Natural killer cell treated with Interleukin-12 subunit alpha and Interleukin-12 subunit beta and Interleukin-15 and Interleukin-18, amount 100 ng/mL, for 72 hours (primary cell): ENCODE data around the gene MPPE1. TPM values are rescaled to one million over a fixed set of nuclear protein-coding genes. Genes with fewer than 3 reads are reported as not detected.
"Not testable (repeated sequence)": the region's sequence is repeated elsewhere in the genome, so short reads cannot be mapped to it uniquely, and the experiment has no call there.

Source experiments
- ATAC-seq, 2 donors: fragments of 150-1000 bp; cut with Tn5 transposase in 1 of 2; sonication (Bioruptor Pico), chemical (Tn5 transposase) in 1 of 2; 2 replicates each; pipeline ENCODE4 v1.10.0; 2021
- DNase-seq: peaks from one replicate; pipeline ENCODE4 v3.0.0; 2022; ENCODE audit warnings: low spot score
- H3K27ac Mint-ChIP-seq, 2 donors: 1 replicate in 1 of 2; 2 replicates in 1 of 2; pipeline ENCODE4 v1.8.0; 2022; ENCODE audit warnings: mixed read lengths in 2 of 2, mild to moderate bottlenecking in 1 of 2, moderate library complexity in 1 of 2
- H3K27me3 Mint-ChIP-seq, 2 donors: 1 replicate in 1 of 2; 2 replicates in 1 of 2; pipeline ENCODE4 v1.8.0; 2022; ENCODE audit warnings: mixed read lengths in 2 of 2
- H3K36me3 Mint-ChIP-seq: one replicate; pipeline ENCODE4 v1.8.0; 2022; ENCODE audit warnings: mixed read lengths
- H3K4me1 Mint-ChIP-seq, 2 donors: 1 replicate in 1 of 2; 2 replicates in 1 of 2; pipeline ENCODE4 v1.8.0; 2022; ENCODE audit warnings: low read depth in 2 of 2, mixed read lengths in 2 of 2, mild to moderate bottlenecking in 1 of 2
- H3K4me3 Mint-ChIP-seq: one replicate; pipeline ENCODE4 v1.8.0; 2022; ENCODE audit warnings: mixed read lengths
- H3K9me3 Mint-ChIP-seq: 2 replicates; pipeline ENCODE4 v1.8.0; 2022; ENCODE audit warnings: mixed read lengths
- total RNA-seq, 2 donors: library from RNA; stranded (reverse); gene quantifications; one replicate each; pipeline ENCODE4 v1.2.3, GENCODE V29; 2022

Gene MPPE1
- total RNA-seq, 2 donors from 2014 or later: 45.5 to 54.7 TPM

DNA sequence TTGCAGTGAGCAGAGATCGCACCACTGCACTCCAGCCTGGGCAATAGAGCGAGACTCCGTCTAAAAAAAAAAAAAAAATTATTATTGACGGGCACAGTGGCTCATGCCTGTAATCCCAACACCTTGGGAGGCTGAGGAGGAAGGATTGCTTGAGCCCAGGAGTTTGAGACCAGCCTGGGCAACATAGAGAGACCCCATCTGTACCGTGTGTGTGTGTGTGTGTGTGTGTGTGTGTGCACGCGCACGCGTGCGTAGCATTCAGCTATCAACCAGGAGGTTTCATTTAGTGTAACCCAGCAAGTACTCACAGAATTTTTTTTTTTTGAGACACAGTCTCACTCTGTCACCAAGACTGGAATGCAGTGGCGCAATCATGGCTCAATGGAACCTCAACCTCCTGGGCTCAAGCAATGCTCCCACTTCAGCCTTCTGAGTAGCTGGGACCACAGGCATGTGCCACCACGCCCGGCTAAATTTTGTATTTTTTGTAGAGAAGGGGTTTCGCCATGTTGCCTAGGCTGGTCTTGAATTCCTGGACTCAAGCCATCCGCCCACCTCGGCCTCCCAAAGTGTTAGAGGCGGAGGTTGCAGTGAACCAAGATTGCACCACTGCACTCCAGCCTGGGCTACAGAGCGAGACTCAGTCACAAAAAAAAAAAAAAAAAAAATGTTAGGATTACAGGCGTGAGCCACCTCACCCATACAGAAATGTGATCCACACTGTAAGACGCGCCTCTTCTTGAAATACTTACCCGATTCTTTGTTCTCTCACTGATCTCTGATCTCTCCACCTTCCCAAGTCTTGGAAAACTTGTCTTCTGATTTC lies 37.9 kb upstream of the MPPE1 start:
- H3K9me3 Mint-ChIP-seq, ATAC-seq, DNase-seq, H3K36me3 Mint-ChIP-seq, H3K27me3 Mint-ChIP-seq: not testable (repeated sequence)
- peak overlapping the region; percentile 72 to 92 for H3K27ac Mint-ChIP-seq
- H3K4me1 Mint-ChIP-seq: peaks cover 10 to 22% of the 10 kb centered on the region in 2 donors
- H3K4me3 Mint-ChIP-seq: peak overlapping the region; percentile 38

DNA sequence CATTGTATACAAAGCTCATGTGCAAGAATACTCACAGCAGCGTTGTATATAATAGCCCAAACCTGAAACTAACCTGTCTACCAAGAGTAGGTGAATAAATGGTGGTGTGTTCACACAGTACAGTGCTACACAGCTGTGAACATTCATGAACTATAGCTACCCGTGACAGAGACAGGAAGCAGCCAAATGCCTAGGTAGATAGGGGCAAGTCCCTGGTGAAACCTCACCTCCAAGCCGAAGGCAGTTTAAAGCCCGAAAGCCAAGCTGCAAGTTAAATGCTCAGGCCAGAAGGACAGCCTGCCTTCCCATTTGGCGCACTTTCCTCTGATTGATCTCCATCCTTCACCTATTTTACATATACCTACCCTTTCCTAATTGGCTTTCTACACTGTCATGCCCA lies 36.7 kb upstream of the MPPE1 start:
- no peaks in the 10 kb centered on the region for H3K27me3 Mint-ChIP-seq
- peaks cover 10 to 22% of the 10 kb centered on the region in 2 donors for H3K4me1 Mint-ChIP-seq
- no peaks in the 10 kb centered on the region for H3K36me3 Mint-ChIP-seq
- ATAC-seq (no peak), DNase-seq (no peak)
- no peak overlapping the region for H3K4me3 Mint-ChIP-seq
- H3K27ac Mint-ChIP-seq: no peak overlapping the region
- no peaks in the 10 kb centered on the region for H3K9me3 Mint-ChIP-seq

DNA sequence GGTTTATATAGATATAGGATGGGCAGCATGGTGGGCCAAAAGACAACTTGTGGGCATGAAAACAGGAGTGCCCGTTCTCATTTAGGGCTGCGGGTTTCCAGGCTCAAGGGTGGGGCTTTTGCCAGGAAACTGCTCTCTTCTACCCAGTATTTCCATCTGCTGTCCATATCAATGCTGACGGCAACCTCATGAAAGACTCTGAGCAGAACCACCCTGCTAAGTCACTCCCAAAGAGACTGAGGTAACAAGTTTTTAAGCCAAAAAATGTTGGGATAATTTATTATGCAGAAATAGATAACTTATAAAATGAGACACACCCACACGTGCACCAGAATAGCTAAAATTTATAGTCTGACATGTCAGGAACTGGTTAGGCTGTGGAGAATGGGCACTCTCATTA lies 36.1 kb upstream of the MPPE1 start:
- H3K4me1 Mint-ChIP-seq: peaks cover 10 to 22% of the 10 kb centered on the region in 2 donors
- H3K4me3 Mint-ChIP-seq: no peak overlapping the region
- no peak for DNase-seq
- no peak for ATAC-seq
- H3K27me3 Mint-ChIP-seq: no peaks in the 10 kb centered on the region
- no peaks in the 10 kb centered on the region for H3K9me3 Mint-ChIP-seq
- no peak overlapping the region for H3K27ac Mint-ChIP-seq
- no peaks in the 10 kb centered on the region for H3K36me3 Mint-ChIP-seq

DNA sequence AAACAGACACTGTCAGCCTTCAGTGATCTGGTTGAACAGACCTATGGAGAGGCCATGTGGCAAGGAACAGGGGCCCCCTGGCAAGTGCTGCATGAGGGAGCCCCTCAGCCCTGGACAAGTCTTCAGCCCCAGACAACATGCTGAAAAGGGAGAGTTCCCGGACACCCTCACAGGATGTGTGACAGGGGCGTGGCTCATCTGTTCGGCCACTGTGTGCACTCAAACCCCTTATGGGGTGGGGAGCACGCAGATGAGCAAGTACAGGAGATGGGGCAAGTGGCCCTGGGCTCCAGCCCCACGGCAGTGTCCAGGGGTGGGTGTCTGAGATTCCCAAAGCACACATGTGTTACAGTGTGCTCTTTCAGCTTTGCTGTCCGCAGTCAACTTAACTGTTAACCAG lies 35.4 kb upstream of the MPPE1 start:
- H3K4me3 Mint-ChIP-seq: no peak overlapping the region
- DNase-seq: no peak
- H3K27me3 Mint-ChIP-seq: no peaks in the 10 kb centered on the region
- H3K27ac Mint-ChIP-seq: no peak overlapping the region
- peaks cover 10 to 22% of the 10 kb centered on the region in 2 donors for H3K4me1 Mint-ChIP-seq
- ATAC-seq: no peak
- H3K36me3 Mint-ChIP-seq: no peaks in the 10 kb centered on the region
- no peaks in the 10 kb centered on the region for H3K9me3 Mint-ChIP-seq

DNA sequence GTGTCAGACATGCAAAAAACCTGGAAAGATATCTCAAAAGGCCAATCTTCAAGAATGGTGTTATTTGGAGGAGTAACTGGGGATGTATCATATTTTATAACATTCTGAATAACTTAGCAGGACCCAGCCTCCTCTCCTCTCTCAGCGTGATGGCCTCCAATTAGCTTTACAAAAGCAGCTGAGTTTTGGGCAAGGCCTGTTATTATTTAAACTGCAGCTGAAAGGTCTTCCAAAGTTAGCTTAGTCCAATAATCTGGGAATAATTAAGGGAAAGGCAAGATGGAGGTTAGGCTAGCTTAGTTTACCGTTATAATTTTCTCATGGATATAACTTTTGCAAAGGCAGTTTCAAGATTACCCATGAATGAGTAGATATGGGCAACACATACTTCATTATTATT lies 32.8 kb upstream of the MPPE1 start:
- DNase-seq (no peak), ATAC-seq (no peak)
- Mint-ChIP-seq H3K4me1 (peaks cover 0 to 11% of the 10 kb centered on the region in 2 donors), H3K4me3 (no peak overlapping the region), H3K36me3 (no peaks in the 10 kb centered on the region), H3K27ac (no peak overlapping the region), H3K27me3 (no peaks in the 10 kb centered on the region), H3K9me3 (no peaks in the 10 kb centered on the region)

DNA sequence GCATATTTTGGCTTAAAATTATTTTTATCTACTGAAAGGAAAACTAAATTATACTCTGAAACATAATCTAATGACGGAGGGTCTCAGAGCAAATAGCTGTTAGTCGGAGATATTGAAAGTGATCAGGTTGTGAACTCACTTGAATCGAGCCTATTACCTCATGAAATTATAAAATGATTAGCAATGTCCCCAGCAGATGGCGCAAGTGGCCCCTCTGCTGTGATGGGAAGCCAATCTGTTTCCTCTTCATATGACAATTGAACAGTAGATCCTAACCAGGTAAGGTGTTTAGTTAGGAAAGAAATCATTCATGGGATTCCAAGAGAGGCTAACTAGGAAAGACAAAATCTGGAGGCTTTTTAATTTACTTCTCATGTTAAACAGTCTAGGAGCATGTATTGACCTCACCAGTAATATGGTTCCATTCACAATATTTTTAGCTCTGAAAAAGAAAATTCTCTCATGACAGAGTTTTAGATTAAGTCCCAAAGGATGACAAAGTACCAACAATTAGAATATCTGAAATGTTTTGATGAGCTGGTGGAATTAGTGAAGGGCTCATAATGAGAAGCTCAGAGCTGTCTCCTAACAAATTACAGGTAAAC lies 29.9 kb upstream of the MPPE1 start:
- no peaks in the 10 kb centered on the region for H3K4me1 Mint-ChIP-seq
- no peaks in the 10 kb centered on the region for H3K9me3 Mint-ChIP-seq

GRCh38 chr18:11932393-11932792 lies 24.3 kb upstream of the MPPE1 start:
- H3K27ac Mint-ChIP-seq: no peak overlapping the region
- no peak overlapping the region for H3K4me3 Mint-ChIP-seq
- no peaks in the 10 kb centered on the region for H3K36me3 Mint-ChIP-seq
- H3K27me3 Mint-ChIP-seq: no peaks in the 10 kb centered on the region
- H3K4me1 Mint-ChIP-seq: no peaks in the 10 kb centered on the region
- DNase-seq: no peak
- no peaks in the 10 kb centered on the region for H3K9me3 Mint-ChIP-seq
- ATAC-seq: no peak

More for the DNA sequence above, 29.9 kb upstream of the MPPE1 start:
- Mint-ChIP-seq H3K36me3 (no peaks in the 10 kb centered on the region), H3K27ac (no peak overlapping the region), H3K27me3 (no peaks in the 10 kb centered on the region), H3K4me3 (no peak overlapping the region)
- peak; percentile 79 for DNase-seq
- ATAC-seq: peak in 1 of 2 donors; percentile 61

GRCh38 chr18:11927497-11927896 lies 19.4 kb upstream of the MPPE1 start:
- Mint-ChIP-seq H3K4me3 (no peak overlapping the region), H3K27ac (no peak overlapping the region), H3K36me3 (no peaks in the 10 kb centered on the region), H3K9me3 (no peaks in the 10 kb centered on the region), H3K27me3 (peaks cover 16 to 23% of the 10 kb centered on the region in 2 donors), H3K4me1 (no peaks in the 10 kb centered on the region)
- no peak for ATAC-seq
- DNase-seq: no peak

GRCh38 chr18:11925800-11926481 lies 17.8 kb upstream of the MPPE1 start:
- ATAC-seq (no peak), DNase-seq (no peak)
- H3K27me3 Mint-ChIP-seq: peaks cover 16 to 23% of the 10 kb centered on the region in 2 donors
- H3K4me1 Mint-ChIP-seq: no peaks in the 10 kb centered on the region
- no peaks in the 10 kb centered on the region for H3K36me3 Mint-ChIP-seq
- no peak overlapping the region for H3K27ac Mint-ChIP-seq
- H3K4me3 Mint-ChIP-seq: no peak overlapping the region
- no peaks in the 10 kb centered on the region for H3K9me3 Mint-ChIP-seq

- DNase-seq (no peak), ATAC-seq (no peak)
- Mint-ChIP-seq H3K27me3 (peaks cover 16 to 23% of the 10 kb centered on the region in 2 donors), H3K27ac (no peak overlapping the region), H3K9me3 (no peaks in the 10 kb centered on the region), H3K4me1 (no peaks in the 10 kb centered on the region), H3K36me3 (no peaks in the 10 kb centered on the region), H3K4me3 (no peak overlapping the region)
Observed at GRCh38 chr18:11923450-11923849, 15.3 kb upstream of the MPPE1 start.

DNA sequence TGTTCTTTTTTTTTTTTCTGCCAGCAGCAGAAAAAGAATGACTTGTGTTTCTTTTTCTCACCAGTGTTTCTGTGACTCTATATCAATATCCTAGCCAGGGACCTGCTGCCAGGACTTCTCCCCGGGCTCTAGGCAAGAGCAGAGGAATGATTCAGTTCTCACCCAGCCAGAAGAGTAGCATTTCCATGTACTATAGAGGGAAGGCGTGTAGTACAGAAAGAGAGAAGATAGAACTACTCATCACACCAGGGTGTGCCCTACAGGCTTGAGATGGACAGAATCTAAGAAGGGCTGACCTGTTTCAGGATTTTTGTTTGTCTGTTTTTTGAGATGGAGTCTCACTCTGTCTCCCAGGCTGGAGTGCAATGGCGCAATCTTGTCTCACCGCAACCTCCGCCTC lies 11.4 kb upstream of the MPPE1 start:
- H3K36me3 Mint-ChIP-seq, H3K4me3 Mint-ChIP-seq, H3K4me1 Mint-ChIP-seq, H3K9me3 Mint-ChIP-seq, DNase-seq, H3K27ac Mint-ChIP-seq, H3K27me3 Mint-ChIP-seq, ATAC-seq: not testable (repeated sequence)

DNA sequence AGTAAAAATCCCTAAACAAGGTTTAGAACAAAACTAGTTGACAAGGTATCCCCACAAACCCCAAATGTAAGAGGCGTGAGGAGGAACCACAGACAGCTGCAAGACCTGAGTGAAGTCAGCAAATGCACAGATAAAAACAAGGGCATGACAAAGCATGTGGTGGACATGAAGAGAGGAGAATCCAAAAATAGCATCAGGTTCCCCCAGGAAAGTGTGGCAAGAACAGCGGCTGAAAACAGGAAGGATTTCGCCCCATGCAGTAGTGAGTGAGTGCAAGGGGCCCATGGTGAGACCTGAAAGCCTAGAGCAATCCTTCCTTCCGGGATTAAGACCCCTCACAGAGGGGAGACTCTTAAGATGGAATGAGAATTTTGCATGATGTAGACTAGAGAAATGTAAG lies 8.8 kb upstream of the MPPE1 start:
- H3K27me3 Mint-ChIP-seq, H3K27ac Mint-ChIP-seq, H3K36me3 Mint-ChIP-seq, ATAC-seq, H3K4me3 Mint-ChIP-seq, H3K4me1 Mint-ChIP-seq, DNase-seq, H3K9me3 Mint-ChIP-seq: not testable (repeated sequence)

DNA sequence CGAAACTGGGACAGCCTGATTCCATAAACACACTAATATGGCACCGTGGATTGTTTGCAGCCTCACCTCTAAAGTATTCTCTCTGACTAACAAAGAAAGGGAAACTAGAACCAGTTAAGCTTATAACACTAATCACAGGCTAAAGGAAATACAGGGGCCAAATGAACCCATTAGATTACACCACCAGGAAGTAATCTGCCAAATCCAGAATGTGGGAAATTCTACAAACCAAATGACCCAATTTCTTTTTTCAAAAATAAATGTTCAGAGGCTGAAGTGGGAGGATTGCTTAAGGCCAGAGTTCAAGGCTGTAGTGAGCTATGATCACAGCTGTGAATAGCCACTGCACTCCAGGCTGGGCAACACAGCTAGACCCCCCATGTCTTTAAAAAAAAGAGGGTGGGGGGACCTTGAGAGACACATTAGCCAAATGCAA lies 1.5 kb upstream of the MPPE1 start:
- Mint-ChIP-seq H3K27me3 (no peaks in the 10 kb centered on the region), H3K27ac (peak overlapping the region; percentile 89 to 96)
- ATAC-seq: peak; percentile 59 to 80

DNA sequence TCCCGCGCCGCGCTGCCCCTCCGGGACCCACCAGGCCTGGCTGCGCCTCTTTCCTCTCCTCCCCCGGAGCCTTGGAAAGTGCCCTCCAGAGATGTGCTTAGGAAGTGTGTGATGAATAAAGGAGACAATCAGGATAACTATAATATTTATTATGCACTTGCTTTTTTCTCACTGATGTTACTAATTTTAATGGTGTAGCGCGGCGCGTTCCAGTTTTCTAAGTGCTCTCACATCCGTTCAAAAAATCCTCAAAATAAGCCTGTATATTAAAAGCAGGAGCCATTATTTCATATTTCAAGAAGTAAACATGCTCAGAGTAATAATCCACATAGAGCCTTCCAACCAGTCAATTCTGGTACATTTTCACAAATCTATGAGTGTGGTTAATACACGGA lies 941 bp upstream of the MPPE1 start:
- Mint-ChIP-seq H3K27me3 (no peaks in the 10 kb centered on the region), H3K4me3 (peak overlapping the region; percentile 92), H3K36me3 (peaks cover under 1% of the 10 kb centered on the region), H3K27ac (peak overlapping the region; percentile 89 to 96), H3K9me3 (no peaks in the 10 kb centered on the region), H3K4me1 (peaks cover 12% of the 10 kb centered on the region in 2 donors)
- DNase-seq (no peak), ATAC-seq (no peak)

More for the DNA sequence above, 1.5 kb upstream of the MPPE1 start:
- DNase-seq: no peak
- H3K36me3 Mint-ChIP-seq: no peaks in the 10 kb centered on the region
- H3K9me3 Mint-ChIP-seq: no peaks in the 10 kb centered on the region
- H3K4me3 Mint-ChIP-seq: peak overlapping the region; percentile 92
- peaks cover 11 to 12% of the 10 kb centered on the region in 2 donors for H3K4me1 Mint-ChIP-seq
